ENCODE results near the gene ZNF629.

GRCh38 chr16:30755955-30756780 is 30.8 kb downstream of the ZNF629 start:
- TF ChIP-seq CTCF (conservative IDR thresholded peaks at IDR 0.05 in 1 of 2, IDR thresholded peaks at IDR 0.05 in 1 of 2; ENCODE audit: low read depth in 1 of 2, low read length in 2 of 2) = no peak
- no peak for TF ChIP-seq EZH2 (IDR thresholded peaks at IDR 0.05; ENCODE audit: low read length, missing control alignments)
